ENCODE measurements around the gene ZNF382.
A peak's percentile ranks its signal among the peaks of the same experiment; 100 is the strongest.

Gene ZNF382

DNA sequence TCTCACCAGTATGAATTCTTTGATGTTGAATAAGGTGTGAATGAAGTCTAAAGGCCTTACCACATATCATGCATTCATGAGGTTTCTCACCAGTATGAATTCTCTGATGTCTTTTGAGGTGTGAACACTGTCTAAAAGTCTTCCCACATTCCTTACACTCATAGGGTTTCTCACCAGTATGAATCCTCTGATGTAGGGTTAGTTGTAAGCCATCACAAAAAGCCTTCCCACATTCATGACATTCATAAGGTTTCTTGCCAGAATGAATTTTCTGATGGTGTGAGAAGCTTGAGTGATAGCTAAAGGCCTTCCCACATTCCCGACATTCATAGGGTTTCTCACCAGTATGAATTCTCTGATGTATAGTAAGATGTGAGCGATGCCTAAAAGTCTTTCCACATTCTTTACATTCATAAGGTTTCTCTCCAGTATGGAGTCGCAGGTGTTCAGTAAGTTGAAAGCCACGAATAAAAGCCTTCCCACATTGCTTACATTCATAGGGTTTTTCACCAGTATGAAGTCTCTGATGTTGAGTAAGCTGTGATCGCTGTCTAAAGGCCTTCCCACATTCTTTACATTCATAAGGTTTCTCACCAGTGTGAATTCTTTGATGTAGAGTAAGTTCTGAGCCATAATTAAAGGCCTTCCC, 33.9 kb downstream of the ZNF382 start:
- no peaks in the 10 kb centered on the region for H3K4me1 ChIP-seq (ENCODE audit: insufficient read depth, low read length)
- no peak overlapping the region for H3K4me3 ChIP-seq (ENCODE audit: low read depth in 1 of 2, low read length in 2 of 2)
- H3K4me2 ChIP-seq (ENCODE audit: insufficient read depth, low read length), result no peak overlapping the region
- H2AFZ ChIP-seq (ENCODE audit: low read depth, low read length), result no peak overlapping the region
- no peak overlapping the region for H3K27ac ChIP-seq (ENCODE audit: low read length)
- H3K9ac ChIP-seq (ENCODE audit: low read depth, low read length), result no peak overlapping the region
- no peaks in the 10 kb centered on the region for H3K79me2 ChIP-seq (ENCODE audit: insufficient read depth, low read length)
- no peak for DNase-seq
- no peak for TF ChIP-seq EZH2 (IDR thresholded peaks at IDR 0.05; ENCODE audit: borderline replicate concordance, low read depth, low read length, severe bottlenecking)
- no peaks in the 10 kb centered on the region for H4K20me1 ChIP-seq (ENCODE audit: insufficient read depth, low read length)
- H3K36me3 ChIP-seq (ENCODE audit: insufficient read depth, low read length), result peaks cover 53% of the 10 kb centered on the region
- no peaks in the 10 kb centered on the region for H3K27me3 ChIP-seq (ENCODE audit: insufficient read depth, low read length, poor library complexity)
- peaks cover 72% of the 10 kb centered on the region for H3K9me3 ChIP-seq (ENCODE audit: insufficient read depth, low read length, severe bottlenecking)
- no peak for ATAC-seq (ENCODE audit: insufficient read depth, low read depth)

GRCh38 chr19:36646746-36647145, 41.6 kb downstream of the ZNF382 start:
- no peak overlapping the region for H3K9ac ChIP-seq (ENCODE audit: low read depth, low read length)
- no peak overlapping the region for H2AFZ ChIP-seq (ENCODE audit: low read depth, low read length)
- H3K4me3 ChIP-seq (ENCODE audit: low read depth in 1 of 2, low read length in 2 of 2), result no peak overlapping the region
- no peak for ATAC-seq (ENCODE audit: insufficient read depth, low read depth)
- no peak overlapping the region for H3K4me2 ChIP-seq (ENCODE audit: insufficient read depth, low read length)
- H4K20me1 ChIP-seq (ENCODE audit: insufficient read depth, low read length), result no peaks in the 10 kb centered on the region
- TF ChIP-seq EZH2 (IDR thresholded peaks at IDR 0.05; ENCODE audit: borderline replicate concordance, low read depth, low read length, severe bottlenecking) (no peak), CTCF (IDR thresholded peaks at IDR 0.05; ENCODE audit: borderline replicate concordance, extremely low read depth, low read length, poor library complexity, severe bottlenecking) (no peak)
- H3K9me3 ChIP-seq (ENCODE audit: insufficient read depth, low read length, severe bottlenecking), result peaks cover 52% of the 10 kb centered on the region
- H3K36me3 ChIP-seq (ENCODE audit: insufficient read depth, low read length), result peaks cover 80% of the 10 kb centered on the region
- no peak for DNase-seq
- H3K27ac ChIP-seq (ENCODE audit: low read length), result no peak overlapping the region
- no peaks in the 10 kb centered on the region for H3K4me1 ChIP-seq (ENCODE audit: insufficient read depth, low read length)
- no peaks in the 10 kb centered on the region for H3K79me2 ChIP-seq (ENCODE audit: insufficient read depth, low read length)
- no peaks in the 10 kb centered on the region for H3K27me3 ChIP-seq (ENCODE audit: insufficient read depth, low read length, poor library complexity)

DNA sequence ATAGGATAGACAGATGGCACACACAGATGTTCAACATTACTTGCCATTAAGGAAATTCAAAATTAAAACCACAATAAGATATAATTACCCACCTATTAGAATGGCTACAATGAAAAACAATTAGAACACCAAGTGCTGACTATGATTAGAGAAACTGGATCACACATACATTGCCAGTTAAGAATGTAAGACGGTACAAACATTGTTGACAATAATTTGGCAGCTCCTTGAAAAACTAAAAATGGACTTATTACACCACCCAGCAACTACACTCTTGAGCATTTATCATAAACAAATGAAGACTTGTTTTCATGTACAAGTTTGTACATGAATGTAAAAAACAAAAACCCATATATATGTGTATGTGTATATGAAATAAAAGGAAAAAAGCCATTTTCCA, 47.8 kb downstream of the ZNF382 start:
- H3K9me3 ChIP-seq (ENCODE audit: insufficient read depth, low read length, severe bottlenecking), result peaks cover 32% of the 10 kb centered on the region
- no peak for TF ChIP-seq EZH2 (IDR thresholded peaks at IDR 0.05; ENCODE audit: borderline replicate concordance, low read depth, low read length, severe bottlenecking)
- no peak for TF ChIP-seq CTCF (IDR thresholded peaks at IDR 0.05; ENCODE audit: borderline replicate concordance, extremely low read depth, low read length, poor library complexity, severe bottlenecking)

GRCh38 chr19:36665832-36666231, 60.7 kb downstream of the ZNF382 start:
- ATAC-seq (ENCODE audit: insufficient read depth, low read depth), result no peak
- Histone ChIP-seq H3K27ac (ENCODE audit: low read length) (peak overlapping the region; percentile 80), H3K79me2 (ENCODE audit: insufficient read depth, low read length) (peaks cover 70% of the 10 kb centered on the region), H3K9me3 (ENCODE audit: insufficient read depth, low read length, severe bottlenecking) (no peaks in the 10 kb centered on the region), H3K4me2 (ENCODE audit: insufficient read depth, low read length) (peak overlapping the region; percentile 97), H3K9ac (ENCODE audit: low read depth, low read length) (peak overlapping the region; percentile 81), H3K4me1 (ENCODE audit: insufficient read depth, low read length) (peaks cover 36% of the 10 kb centered on the region), H3K4me3 (ENCODE audit: low read depth in 1 of 2, low read length in 2 of 2) (peak overlapping the region; percentile 66 to 86; a peak in 3 of 4 replicates), H2AFZ (ENCODE audit: low read depth, low read length) (0 out of 2 replicates have a peak overlapping the region, but pooled peaks have one; percentile 56), H3K27me3 (ENCODE audit: insufficient read depth, low read length, poor library complexity) (no peaks in the 10 kb centered on the region), H3K36me3 (ENCODE audit: insufficient read depth, low read length) (peaks cover 32% of the 10 kb centered on the region), H4K20me1 (ENCODE audit: insufficient read depth, low read length) (no peaks in the 10 kb centered on the region)
- TF ChIP-seq CTCF (IDR thresholded peaks at IDR 0.05; ENCODE audit: borderline replicate concordance, extremely low read depth, low read length, poor library complexity, severe bottlenecking), result no peak
- TF ChIP-seq EZH2 (IDR thresholded peaks at IDR 0.05; ENCODE audit: borderline replicate concordance, low read depth, low read length, severe bottlenecking), result no peak
- no peak for DNase-seq

More for the DNA sequence above, 47.8 kb downstream of the ZNF382 start:
- no peaks in the 10 kb centered on the region for H4K20me1 ChIP-seq (ENCODE audit: insufficient read depth, low read length)
- H2AFZ ChIP-seq (ENCODE audit: low read depth, low read length), result no peak overlapping the region
- H3K27ac ChIP-seq (ENCODE audit: low read length), result no peak overlapping the region
- H3K79me2 ChIP-seq (ENCODE audit: insufficient read depth, low read length), result no peaks in the 10 kb centered on the region
- peaks cover 93% of the 10 kb centered on the region for H3K36me3 ChIP-seq (ENCODE audit: insufficient read depth, low read length)
- no peaks in the 10 kb centered on the region for H3K27me3 ChIP-seq (ENCODE audit: insufficient read depth, low read length, poor library complexity)
- H3K4me3 ChIP-seq (ENCODE audit: low read depth in 1 of 2, low read length in 2 of 2), result no peak overlapping the region
- no peak for DNase-seq
- H3K4me1 ChIP-seq (ENCODE audit: insufficient read depth, low read length), result no peaks in the 10 kb centered on the region
- no peak overlapping the region for H3K4me2 ChIP-seq (ENCODE audit: insufficient read depth, low read length)
- H3K9ac ChIP-seq (ENCODE audit: low read depth, low read length), result no peak overlapping the region
- ATAC-seq (ENCODE audit: insufficient read depth, low read depth), result no peak
